Activated CD8-positive, alpha-beta T cell treated with anti-CD3 and anti-CD28 coated beads, Interleukin-2, amount 10 ng/mL, durations not matched to agents 7 days and 5 days (primary cell): Measurements from ENCODE around the gene BCL7C. TPM values are rescaled to one million over a fixed set of nuclear protein-coding genes. Genes with fewer than 3 reads are reported as not detected.

Experiments used
- ATAC-seq: fragments of 150-1000 bp; cut with Tn5 transposase; one replicate; pipeline ENCODE4 v1.10.0; 2021; ENCODE audit warnings: moderate library complexity
- CTCF ChIA-PET: fragments of 350-600 bp; sonication (Branson Sonifier 250); formaldehyde crosslinking; loops from one replicate; lab custom pipeline; 2021; ENCODE audit warnings: antibody characterized with exemption; lab: Charles Lee
- POLR2A ChIA-PET: fragments of 350-600 bp; sonication (Branson Sonifier 250); formaldehyde crosslinking; loops from one replicate; lab custom pipeline; 2021; ENCODE audit warnings: antibody characterized with exemption; lab: Charles Lee
- DNase-seq: peaks from one replicate; pipeline ENCODE4 v3.0.0-alpha.2; 2020
- H3K27ac Mint-ChIP-seq: one replicate; pipeline ENCODE4 v1.8.0; 2021; ENCODE audit warnings: mild to moderate bottlenecking, mixed read lengths
- H3K27me3 Mint-ChIP-seq: one replicate; pipeline ENCODE4 v1.8.0; 2021; ENCODE audit warnings: low read depth, mixed read lengths
- H3K36me3 Mint-ChIP-seq: one replicate; pipeline ENCODE4 v1.8.0; 2021; ENCODE audit warnings: low read depth, mixed read lengths
- H3K4me1 Mint-ChIP-seq: one replicate; pipeline ENCODE4 v1.8.0; 2021; ENCODE audit warnings: low read depth, mixed read lengths
- H3K4me3 Mint-ChIP-seq: one replicate; pipeline ENCODE4 v1.8.0; 2021; ENCODE audit warnings: mild to moderate bottlenecking, mixed read lengths
- H3K9me3 Mint-ChIP-seq: one replicate; pipeline ENCODE4 v1.8.0; 2022; ENCODE audit warnings: mixed read lengths; ENCODE audit not compliant: insufficient read depth
- total RNA-seq, 2 experiments: library from RNA; stranded (reverse); gene quantifications; one replicate each; pipeline ENCODE4 v1.2.3, GENCODE V29; 2021

The BCL7C gene
- total RNA-seq, 2 experiments from 2014 or later: 30.3 to 34.5 TPM

- Mint-ChIP-seq H3K36me3 (peaks cover 3% of the 10 kb centered on the region), H3K9me3 (no peaks in the 10 kb centered on the region), H3K4me3 (peak overlapping the region; percentile 90), H3K27me3 (no peaks in the 10 kb centered on the region), H3K27ac (peak overlapping the region; percentile 99), H3K4me1 (peaks cover 54% of the 10 kb centered on the region)
- ChIA-PET POLR2A (interaction anchor here (0.7 to 4.0 kb wide), 12 partner anchors 10 to 243 kb away, joined by 3 to 73 read pairs (median 5); partner anchors contain the start of genes BCL7C and PHKG2), CTCF (interaction anchor here (1.0 to 7.1 kb wide), 16 partner anchors 11 to 129 kb away, joined by 3 to 127 read pairs (median 8); no protein-coding TSS in a partner anchor)
- ATAC-seq (peak; percentile 32), DNase-seq (peak; percentile 54)
Observed at GRCh38 chr16:30903002-30903401, 9.1 kb upstream of the BCL7C start.

- peak; percentile 85 for ATAC-seq
- H3K9me3 Mint-ChIP-seq: no peaks in the 10 kb centered on the region
- H3K27me3 Mint-ChIP-seq: no peaks in the 10 kb centered on the region
- peak; percentile 70 for DNase-seq
- POLR2A ChIA-PET: interaction anchor here (0.6 to 4.0 kb wide), 18 partner anchors 9 to 278 kb away, joined by 3 to 73 read pairs (median 5); partner anchors contain the start of genes BCL7C, FUS and PHKG2
- CTCF ChIA-PET: interaction anchor here (0.8 to 7.1 kb wide), 26 partner anchors 10 to 172 kb away, joined by 3 to 127 read pairs (median 5); partner anchors contain the start of genes ZNF646 and ZNF668
- peaks cover 48% of the 10 kb centered on the region for H3K4me1 Mint-ChIP-seq
- peak overlapping the region; percentile 99 for H3K27ac Mint-ChIP-seq
- H3K4me3 Mint-ChIP-seq: peak overlapping the region; percentile 90
- peaks cover 3% of the 10 kb centered on the region for H3K36me3 Mint-ChIP-seq
Observed at GRCh38 chr16:30902029-30902972, 8.4 kb upstream of the BCL7C start.

DNA sequence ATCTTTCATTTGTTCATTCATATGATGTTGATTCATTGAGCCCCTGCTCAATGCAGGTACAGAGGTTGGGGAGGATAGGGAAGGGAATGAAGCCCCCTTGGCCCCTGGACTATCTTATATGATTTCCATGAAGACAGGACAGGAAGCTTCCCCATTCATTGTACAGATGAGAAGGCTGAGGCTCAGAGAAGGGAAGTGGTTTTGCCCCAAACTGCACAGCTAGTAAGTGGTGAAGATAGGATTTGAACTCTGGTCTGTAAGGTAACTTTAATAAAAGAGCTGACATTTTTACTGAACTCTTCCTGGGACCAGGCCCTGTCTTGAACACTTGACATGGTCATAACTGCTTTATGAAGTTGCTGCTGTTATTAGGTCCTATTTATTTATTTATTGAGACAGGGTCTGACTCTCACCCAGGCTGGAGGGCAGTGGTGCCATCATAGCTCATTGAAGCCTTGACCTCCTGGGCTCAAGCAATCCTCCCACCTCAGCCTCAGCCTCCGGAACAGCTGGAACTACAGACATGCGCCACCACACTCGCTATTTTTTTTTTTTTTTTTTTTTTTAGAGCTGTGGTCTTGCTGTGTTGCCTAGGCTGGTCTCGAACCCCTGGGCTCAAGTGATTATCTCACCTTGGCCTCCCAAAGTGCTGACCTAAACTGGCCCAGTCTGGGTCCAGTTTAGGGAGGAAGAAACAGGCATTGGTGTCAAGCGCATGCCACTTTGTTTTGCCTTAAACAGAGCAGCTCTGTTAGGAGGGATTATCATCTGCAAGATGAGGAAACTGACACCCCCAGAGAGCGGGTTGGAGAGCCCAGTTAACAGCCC is 7.5 kb upstream of the BCL7C start:
- no peaks in the 10 kb centered on the region for H3K9me3 Mint-ChIP-seq
- POLR2A ChIA-PET: interaction anchor here (0.6 to 4.0 kb wide), 17 partner anchors 8 to 972 kb away, joined by 3 to 73 read pairs (median 5); partner anchors contain the start of genes BCL7C, FUS, PHKG2 and ZNF267
- ATAC-seq (no peak), DNase-seq (peak; percentile 43)
- H3K4me1 Mint-ChIP-seq: peaks cover 55% of the 10 kb centered on the region
- H3K27ac Mint-ChIP-seq: peak overlapping the region; percentile 83
- H3K27me3 Mint-ChIP-seq: no peaks in the 10 kb centered on the region
- peak overlapping the region; percentile 70 for H3K4me3 Mint-ChIP-seq
- H3K36me3 Mint-ChIP-seq: peaks cover 3% of the 10 kb centered on the region
- CTCF ChIA-PET: interaction anchor here (0.8 to 7.1 kb wide), 26 partner anchors 9 to 173 kb away, joined by 3 to 127 read pairs (median 5); partner anchors contain the start of genes ZNF646 and ZNF668

DNA sequence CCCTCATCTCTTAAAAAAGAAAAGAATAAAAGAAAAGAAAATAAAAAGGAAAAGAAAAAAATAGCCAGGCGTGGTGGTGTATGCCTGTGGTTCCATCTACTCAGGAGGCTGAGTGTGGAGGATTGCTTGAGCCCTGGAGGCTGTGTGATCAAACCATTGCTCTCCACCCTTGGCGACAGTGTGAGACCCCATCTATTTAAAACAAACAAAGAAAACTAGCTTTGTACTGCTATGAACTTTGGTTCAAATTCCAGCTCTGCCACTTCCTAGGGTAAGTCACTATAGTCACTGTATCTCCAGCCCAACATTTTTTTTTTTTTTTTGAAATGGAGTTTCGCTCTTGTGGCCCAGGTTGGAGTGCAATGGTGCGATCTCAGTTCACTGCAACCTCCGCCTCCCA is 6.7 kb upstream of the BCL7C start:
- H3K27ac Mint-ChIP-seq: peak overlapping the region; percentile 83
- CTCF ChIA-PET: interaction anchor here (0.9 to 7.1 kb wide), 12 partner anchors 9 to 126 kb away, joined by 3 to 127 read pairs (median 11); no protein-coding TSS in a partner anchor

GRCh38 chr16:30899794-30900193 is 5.9 kb upstream of the BCL7C start:
- Mint-ChIP-seq H3K9me3 (no peaks in the 10 kb centered on the region), H3K27ac (no peak overlapping the region), H3K27me3 (no peaks in the 10 kb centered on the region), H3K4me3 (no peak overlapping the region), H3K36me3 (peaks cover 3% of the 10 kb centered on the region), H3K4me1 (peaks cover 66% of the 10 kb centered on the region)
- DNase-seq (no peak), ATAC-seq (no peak)
- ChIA-PET POLR2A (interaction anchor here (4.0 kb wide), 1 partner anchor 24 kb away, joined by 73 read pairs; no protein-coding TSS in a partner anchor), CTCF (interaction anchor here (3.8 to 7.1 kb wide), 2 partner anchors 42 to 55 kb away, joined by 22 to 127 read pairs; no protein-coding TSS in a partner anchor)

More for the DNA sequence above, 6.7 kb upstream of the BCL7C start:
- DNase-seq: no peak
- Mint-ChIP-seq H3K36me3 (peaks cover 3% of the 10 kb centered on the region), H3K27me3 (no peaks in the 10 kb centered on the region), H3K4me1 (peaks cover 62% of the 10 kb centered on the region), H3K4me3 (no peak overlapping the region), H3K9me3 (no peaks in the 10 kb centered on the region)
- POLR2A ChIA-PET: interaction anchor here (0.6 to 4.0 kb wide), 11 partner anchors 10 to 973 kb away, joined by 3 to 73 read pairs (median 5); partner anchors contain the start of genes FUS and ZNF267
- no peak for ATAC-seq

DNA sequence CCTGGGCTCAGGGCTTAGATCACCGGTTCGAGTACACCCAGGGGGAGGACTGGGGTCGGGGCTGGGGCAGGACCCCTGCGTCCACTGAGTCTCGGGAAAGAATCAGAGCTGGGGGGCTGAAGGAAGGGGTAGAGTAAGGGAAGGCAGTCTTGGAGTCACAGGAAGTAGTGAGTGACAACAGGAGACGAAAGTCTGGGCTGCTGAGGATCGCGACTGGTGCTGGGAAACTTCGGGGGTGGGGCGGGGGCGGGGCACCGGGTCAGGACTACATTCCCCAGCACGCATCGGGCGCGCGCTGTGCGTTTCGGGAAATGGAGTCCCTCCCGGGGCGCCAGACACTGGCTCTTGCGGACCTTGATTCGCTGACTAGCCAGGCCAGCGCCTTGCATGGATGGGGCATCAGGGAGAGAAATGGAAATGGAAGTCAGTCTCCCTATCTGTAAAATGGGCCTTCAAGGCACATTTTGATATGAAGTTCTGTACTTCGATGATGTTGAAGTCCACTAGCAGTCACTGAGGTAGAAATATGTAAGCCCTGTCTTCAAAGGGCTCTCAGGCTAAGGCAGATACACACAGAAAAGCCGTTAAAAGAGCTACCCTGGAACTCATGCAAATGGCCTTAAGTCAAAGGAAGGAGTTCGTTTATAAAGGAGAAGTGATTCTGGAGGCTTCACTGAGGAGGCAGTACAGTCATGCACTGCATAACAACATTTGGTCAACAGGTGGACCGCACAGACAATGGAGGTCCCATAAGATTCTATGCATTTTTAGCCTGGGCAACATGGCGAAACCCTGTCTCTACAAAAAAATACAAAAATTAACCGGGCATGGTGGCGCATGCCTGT is 3.2 kb upstream of the BCL7C start:
- Mint-ChIP-seq H3K9me3 (no peaks in the 10 kb centered on the region), H3K36me3 (peaks cover 2% of the 10 kb centered on the region), H3K4me3 (peak overlapping the region; percentile 60), H3K4me1 (peaks cover 61% of the 10 kb centered on the region), H3K27me3 (no peaks in the 10 kb centered on the region), H3K27ac (peak overlapping the region; percentile 80)
- ChIA-PET POLR2A (no interaction called here), CTCF (interaction anchor here (7.1 kb wide), 1 partner anchor 52 kb away, joined by 127 read pairs; no protein-coding TSS in a partner anchor)
- peak; percentile 43 for ATAC-seq
- peak; percentile 85 for DNase-seq

DNA sequence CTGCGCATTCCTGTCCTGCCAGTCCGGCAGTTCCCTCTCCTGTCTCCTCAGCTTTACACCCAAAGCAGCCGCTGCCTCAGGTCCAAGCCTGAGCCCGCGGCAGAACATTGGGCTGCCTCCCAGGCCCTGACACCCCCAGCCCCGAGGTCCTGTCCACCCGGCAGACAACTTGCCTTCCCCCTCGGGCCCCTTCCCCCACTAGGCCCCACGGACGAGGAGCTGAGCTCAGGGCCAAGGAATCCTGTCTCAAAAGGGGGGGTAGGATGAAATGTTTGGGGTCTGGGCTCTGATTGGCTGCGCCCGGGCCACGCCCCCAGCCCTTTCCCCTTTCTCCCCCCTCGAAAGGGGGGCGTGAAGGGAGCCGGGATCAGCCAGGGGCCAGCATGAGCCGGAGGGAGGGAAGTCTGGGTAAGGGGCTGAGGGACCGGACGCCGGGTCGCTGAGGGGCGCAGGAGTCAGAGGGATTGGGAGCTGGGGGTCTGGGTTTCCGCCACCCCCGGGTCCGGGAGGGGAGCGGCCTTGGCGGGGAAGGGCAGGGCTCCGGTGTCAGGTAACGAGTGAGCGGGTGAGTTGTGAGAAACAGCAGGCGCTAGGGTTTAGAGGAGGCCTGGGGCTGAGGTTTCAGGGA is 2.5 kb upstream of the BCL7C start, which contains the start of gene CTF1:
CTF1 (plus strand) TSS at position 354 of the 628 bp plus-strand sequence; CDS start at position 384, 30 bp downstream.
- peak within 1 kb of the TSS; percentile 80 for H3K27ac Mint-ChIP-seq
- no peaks in the 10 kb centered on the region for H3K27me3 Mint-ChIP-seq
- ChIA-PET CTCF (interaction anchor here (7.1 kb wide), 1 partner anchor 51 kb away, joined by 127 read pairs; no protein-coding TSS in a partner anchor), POLR2A (no interaction called here)
- H3K4me1 Mint-ChIP-seq: peaks cover 58% of the 10 kb centered on the region
- H3K36me3 Mint-ChIP-seq: peaks cover 4% of the 10 kb centered on the region
- H3K9me3 Mint-ChIP-seq: no peaks in the 10 kb centered on the region
- H3K4me3 Mint-ChIP-seq: peak within 1 kb of the TSS; percentile 60
- no peak for DNase-seq
- ATAC-seq: no peak

DNA sequence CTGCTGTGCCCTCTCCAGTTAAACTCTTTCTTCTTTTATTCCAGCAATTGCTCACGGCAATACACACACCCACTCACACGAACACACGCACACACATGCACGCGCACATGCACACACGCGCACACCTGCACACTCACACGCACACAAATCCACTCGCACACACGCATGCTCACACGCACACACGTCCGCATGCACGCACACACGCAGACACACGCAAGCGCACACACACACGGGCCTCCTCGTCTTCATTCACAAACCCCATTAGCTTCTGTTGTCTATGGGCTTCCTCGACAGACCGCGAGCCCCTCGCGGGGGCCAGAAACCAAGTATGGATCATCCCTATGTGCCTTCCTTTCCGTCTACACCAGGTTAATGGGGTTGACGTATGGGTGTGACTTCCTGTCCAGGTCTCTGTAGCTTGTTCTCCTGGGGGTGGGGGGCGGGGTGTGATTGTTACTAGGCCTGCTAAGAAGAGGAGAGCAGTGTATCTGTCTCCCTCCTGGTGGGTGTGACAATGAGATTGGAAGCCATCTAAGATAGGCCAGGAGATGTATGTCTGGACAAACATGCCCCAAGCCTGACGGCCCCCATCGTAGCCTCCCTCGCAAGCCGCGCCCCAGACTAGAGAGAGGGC is 1.9 kb upstream of the BCL7C start:
- ATAC-seq (no peak), DNase-seq (no peak)
- H3K27me3 Mint-ChIP-seq: no peaks in the 10 kb centered on the region
- H3K4me3 Mint-ChIP-seq: no peak overlapping the region
- POLR2A ChIA-PET: interaction anchor here (0.5 to 0.6 kb wide), 2 partner anchors 246 to 513 kb away, joined by 3 read pairs; no protein-coding TSS in a partner anchor
- H3K9me3 Mint-ChIP-seq: no peaks in the 10 kb centered on the region
- CTCF ChIA-PET: interaction anchor here (1.6 kb wide), 1 partner anchor 51 kb away, joined by 5 read pairs; no protein-coding TSS in a partner anchor
- H3K4me1 Mint-ChIP-seq: peaks cover 53% of the 10 kb centered on the region
- peaks cover 7% of the 10 kb centered on the region for H3K36me3 Mint-ChIP-seq
- H3K27ac Mint-ChIP-seq: peak overlapping the region; percentile 27

DNA sequence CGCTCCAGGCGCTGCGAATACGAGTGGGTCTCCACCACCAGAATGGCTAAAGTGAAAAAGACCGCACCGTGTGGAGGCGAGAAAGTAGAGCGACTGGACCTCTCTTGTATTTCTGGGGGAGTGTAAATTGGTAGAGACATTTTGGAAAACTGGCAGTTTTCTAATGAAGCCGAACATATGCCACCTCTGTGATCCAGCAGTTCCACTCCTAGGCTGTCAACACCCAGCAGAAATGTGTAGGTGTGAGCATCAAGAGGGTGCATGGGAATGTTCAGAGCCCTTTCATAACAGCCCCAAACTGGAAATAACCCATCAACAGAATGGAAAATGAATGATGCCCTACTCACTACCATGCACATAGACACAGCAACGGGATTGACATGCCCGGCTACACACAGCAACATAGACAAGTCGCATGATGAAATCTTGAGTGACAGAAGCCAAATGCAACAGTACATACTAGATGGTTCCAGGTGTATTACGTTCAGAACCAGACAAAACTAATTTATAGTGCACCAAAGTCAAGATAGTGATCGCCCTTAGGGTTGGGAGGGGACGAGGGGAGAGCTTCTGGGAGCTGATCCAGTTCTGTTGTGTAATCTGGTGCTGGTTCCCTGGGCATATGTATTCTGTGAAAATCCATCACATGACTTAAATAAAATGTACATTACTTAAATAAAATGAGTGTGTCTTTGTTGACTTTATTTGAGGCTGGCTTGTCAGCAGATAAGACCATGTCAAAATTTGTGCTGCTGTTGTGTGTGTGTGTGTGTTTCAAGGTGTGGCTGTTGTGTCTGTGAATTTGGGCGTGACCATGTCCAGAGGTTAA is 877 bp upstream of the BCL7C start:
- peaks cover 43% of the 10 kb centered on the region for H3K4me1 Mint-ChIP-seq
- ATAC-seq (no peak), DNase-seq (no peak)
- ChIA-PET CTCF (interaction anchor here (1.6 kb wide), 1 partner anchor 50 kb away, joined by 5 read pairs; no protein-coding TSS in a partner anchor), POLR2A (no interaction called here)
- peaks cover 9% of the 10 kb centered on the region for H3K36me3 Mint-ChIP-seq
- no peaks in the 10 kb centered on the region for H3K9me3 Mint-ChIP-seq
- peak overlapping the region; percentile 37 for H3K27ac Mint-ChIP-seq
- no peaks in the 10 kb centered on the region for H3K27me3 Mint-ChIP-seq
- peak overlapping the region; percentile 72 for H3K4me3 Mint-ChIP-seq
